GM12878 (cell line): ENCODE measurements around the gene CLDN14. TPM values are rescaled to one million over a fixed set of nuclear protein-coding genes. Genes with fewer than 3 reads are reported as not detected.

Experiments
- ATAC-seq: fragments of 200-7000 bp; cut with Tn5 transposase; 3 replicates; pipeline ENCODE4 v1.9.1; 2020; ENCODE audit warnings: mild to moderate bottlenecking, moderate library complexity
- BruUV-seq: library from RNA; stranded (reverse); fragments of 400-500 nt; replicated peaks from 2 replicates; lab custom pipeline; 2021; lab: Mats Ljungman, UMichigan
- CTCF ChIA-PET: fragments of 300-600 bp; sonication (Branson Sonifier 250); formaldehyde crosslinking; extraction: SDS; loops from one replicate; lab custom pipeline; 2021; ENCODE audit warnings: inconsistent platforms; lab: Yijun Ruan, JAX
- POLR2A ChIA-PET: fragments of 350-600 bp; formaldehyde crosslinking; extraction: SDS; loops from one replicate; lab custom pipeline; 2021; ENCODE audit warnings: inconsistent platforms; lab: Charles Lee
- RAD21 ChIA-PET: fragments of 300-600 bp; sonication (Branson Sonifier 250); formaldehyde crosslinking; loops from one replicate; lab custom pipeline; 2023; ENCODE audit warnings: antibody characterized with exemption; ENCODE audit not compliant: unreplicated experiment; lab: Charles Lee
- SMC1A ChIA-PET: fragments of 300-600 bp; sonication (Branson Sonifier 250); formaldehyde crosslinking; loops from one replicate; lab custom pipeline; 2023; ENCODE audit not compliant: unreplicated experiment, uncharacterized antibody; lab: Charles Lee
- DNase-seq: peaks from one replicate; pipeline ENCODE4 v3.0.0-alpha.2; 2011; ENCODE audit warnings: low read depth, low spot score
- FAIRE-seq: peaks from 3 replicates; lab custom pipeline; 2011; peaks lifted over from hg19 to GRCh38; lab: Jason Lieb, UNC
- H2AFZ ChIP-seq: 2 replicates; pipeline ENCODE4 v1.6.0; 2011; ENCODE audit warnings: low read depth, low read length, control low read depth; ENCODE audit not compliant: control insufficient read depth
- H3K27ac ChIP-seq: 2 replicates; pipeline ENCODE4 v1.5.1; 2011; ENCODE audit warnings: control low read depth; ENCODE audit not compliant: control insufficient read depth, insufficient read depth
- H3K27me3 ChIP-seq, 2 experiments: replicated peaks in 1 of 2; 2 replicates each; pipeline versions ENCODE4 v1.6.0 to v1.6.1; 2011; ENCODE audit warnings: low read length in 1 of 2; ENCODE audit not compliant: control insufficient read depth in 2 of 2, insufficient read depth in 2 of 2
- H3K36me3 ChIP-seq, 2 experiments: 2 replicates each; pipeline ENCODE4 v1.5.1; 2011; ENCODE audit warnings: low read length in 1 of 2; ENCODE audit not compliant: control insufficient read depth in 2 of 2, insufficient read depth in 2 of 2
- H3K4me1 ChIP-seq: 2 replicates; pipeline ENCODE4 v1.6.1; 2011; ENCODE audit warnings: mild to moderate bottlenecking, low read length, moderate library complexity, mixed read lengths; ENCODE audit not compliant: control insufficient read depth, insufficient read depth
- H3K4me2 ChIP-seq: 2 replicates; pipeline ENCODE4 v1.6.0; 2011; ENCODE audit warnings: control low read depth; ENCODE audit not compliant: control insufficient read depth, insufficient read depth
- H3K4me3 ChIP-seq: fragments of 200-600 bp; sonication (generic); 2 replicates; pipeline ENCODE4 v1.5.1; 2016
- H3K79me2 ChIP-seq: 2 replicates; pipeline ENCODE4 v1.6.0; 2011; ENCODE audit warnings: low read length; ENCODE audit not compliant: control insufficient read depth, insufficient read depth
- H3K9ac ChIP-seq: 2 replicates; pipeline ENCODE4 v1.8.0; 2011; ENCODE audit warnings: low read length, control low read depth, mixed read lengths; ENCODE audit not compliant: control insufficient read depth, insufficient read depth
- H3K9me3 ChIP-seq: replicated peaks from 3 replicates; pipeline ENCODE4 v1.5.1; 2011; ENCODE audit warnings: mild to moderate bottlenecking, low read length; ENCODE audit not compliant: control insufficient read depth, insufficient read depth
- H4K20me1 ChIP-seq: 2 replicates; pipeline ENCODE4 v1.6.0; 2011; ENCODE audit not compliant: control insufficient read depth, insufficient read depth
- ASH2L ChIP-seq: fragments of 300-600, 200-600 bp; sonication (generic); IDR thresholded peaks from 2 replicates; pipeline ENCODE4 v1.6.1; 2017; ENCODE audit warnings: low read depth, mild to moderate bottlenecking, borderline replicate concordance
- BCL11A ChIP-seq: IDR thresholded peaks from 2 replicates; pipeline ENCODE4 v1.6.1; 2011; ENCODE audit warnings: low read depth, low read length
- E2F8 ChIP-seq: fragments of 450-650 bp; IDR thresholded peaks from 2 replicates; pipeline ENCODE4 v1.6.1; 2018; ENCODE audit warnings: mild to moderate bottlenecking, low read depth, moderate library complexity; ENCODE audit not compliant: partially characterized antibody
- EGR1 ChIP-seq, 2 experiments: IDR thresholded peaks; 1 replicate in 1 of 2; 2 replicates in 1 of 2; pipeline ENCODE4 v1.6.1; 2011 to 2012; ENCODE audit warnings: low read depth in 2 of 2, low read length in 2 of 2, borderline replicate concordance in 1 of 2, mild to moderate bottlenecking in 1 of 2, moderate library complexity in 1 of 2
- EP300 ChIP-seq, 2 experiments: fragments of 150-350 bp in 1 of 2; IDR thresholded peaks; 2 replicates each; pipeline ENCODE4 v1.6.1; 2011 to 2012; ENCODE audit warnings: low read depth in 2 of 2, low read length in 2 of 2, borderline replicate concordance in 1 of 2, improper control_type of control experiment in 1 of 2, inconsistent platforms in 1 of 2; ENCODE audit not compliant: control insufficient read depth in 1 of 2
- MEF2B ChIP-seq: fragments of 450-650 bp; IDR thresholded peaks from 2 replicates; pipeline ENCODE4 v1.6.1; 2018; ENCODE audit warnings: mild to moderate bottlenecking, moderate library complexity; ENCODE audit not compliant: partially characterized antibody, poor library complexity, severe bottlenecking
- MLLT1 ChIP-seq: fragments of 450-650 bp; IDR thresholded peaks from 2 replicates; pipeline ENCODE4 v1.6.1; 2016; ENCODE audit warnings: mild to moderate bottlenecking
- NRF1 ChIP-seq: conservative IDR thresholded peaks from 2 replicates; pipeline ENCODE4 v1.6.1; 2011; ENCODE audit warnings: mild to moderate bottlenecking, low read depth, low read length, improper control_type of control experiment
- PAX5 ChIP-seq: IDR thresholded peaks from 2 replicates; pipeline ENCODE4 v1.6.1; 2011; ENCODE audit warnings: low read depth, low read length, borderline replicate concordance
- PML ChIP-seq: IDR thresholded peaks from 2 replicates; pipeline ENCODE4 v1.6.1; 2012; ENCODE audit warnings: low read length, inconsistent platforms
- POLR2AphosphoS5 ChIP-seq: IDR thresholded peaks from 2 replicates; pipeline ENCODE4 v1.6.1; 2011; ENCODE audit warnings: mild to moderate bottlenecking, low read length, inconsistent platforms
- RELB ChIP-seq: fragments of 450-650 bp; IDR thresholded peaks from 2 replicates; pipeline ENCODE4 v1.6.1; 2017; ENCODE audit warnings: low read depth, mild to moderate bottlenecking, moderate library complexity
- SPI1 ChIP-seq: IDR thresholded peaks from 2 replicates; pipeline ENCODE4 v1.6.1; 2011; ENCODE audit warnings: low read depth, mild to moderate bottlenecking, low read length, moderate library complexity, borderline replicate concordance; ENCODE audit not compliant: insufficient read depth
- SREBF2 ChIP-seq: IDR thresholded peaks from 2 replicates; pipeline ENCODE4 v1.6.1; 2012; ENCODE audit warnings: mild to moderate bottlenecking, low read length
- SUPT20H ChIP-seq: IDR thresholded peaks from 2 replicates; pipeline ENCODE4 v1.6.1; 2011; ENCODE audit warnings: low read depth, mild to moderate bottlenecking, low read length, moderate library complexity, borderline replicate concordance; ENCODE audit not compliant: control insufficient read depth
- TARDBP ChIP-seq: IDR thresholded peaks from 2 replicates; pipeline ENCODE4 v1.6.1; 2016; ENCODE audit warnings: borderline replicate concordance
- TCF12 ChIP-seq: IDR thresholded peaks from 2 replicates; pipeline ENCODE4 v1.6.1; 2011; ENCODE audit warnings: low read depth, mild to moderate bottlenecking, low read length
- TCF3 ChIP-seq: IDR thresholded peaks from 2 replicates; pipeline ENCODE4 v1.6.1; 2012; ENCODE audit warnings: low read depth, mild to moderate bottlenecking, low read length, borderline replicate concordance; ENCODE audit not compliant: insufficient read depth
- WGBS: methylation state at CpG from one replicate; pipeline ENCODE4 v1.1.6; 2016; ENCODE audit warnings: low lambda C conversion rate; ENCODE audit not compliant: insufficient replicate concordance, insufficient coverage; ENCODE audit errors: missing lambda C conversion rate; 5-methylcytosine and 5-hydroxymethylcytosine counted together
- in situ Hi-C: fragments of 300-500 bp; cut with MboI; formaldehyde crosslinking; loops from 9 replicates; pipeline ENCODE4 v1.14.3; 2018; ENCODE audit warnings: mixed read lengths
- intact Hi-C: fragments of 100-400 bp; cut with micrococcal nuclease; formaldehyde crosslinking; loops from one replicate; pipeline ENCODE4 v1.14.2; 2022; ENCODE audit not compliant: unreplicated experiment
- polyA plus RNA-seq, 11 experiments: library from polyadenylated mRNA; depleted of rRNA in 4 of 11; unstranded in 6 of 11; stranded (reverse) in 5 of 11; fragments of >200 nt; fragmentation: Nextera tagmentation in 4 of 11; fragmentation: Illumina TruSeq in 1 of 11; extraction: Ambion mirVana in 4 of 11; extraction: Trizol in 1 of 11; gene quantifications; 1 replicate in 1 of 11; 2 replicates in 10 of 11; pipeline versions ENCODE4 v1.2.1 to v1.2.3, GENCODE V29; 2011 to 2016; ENCODE audit warnings: inconsistent platforms in 2 of 11, missing spikeins in 2 of 11, low read depth in 1 of 11
- total RNA-seq, 4 experiments: library from RNA; depleted of rRNA in 3 of 4; stranded (reverse); fragments of >200 nt in 3 of 4; fragmentation: Illumina TruSeq in 1 of 4; extraction: Trizol in 1 of 4; gene quantifications; 2 replicates each; pipeline versions ENCODE4 v1.2.1 to v1.2.3, GENCODE V29; 2013 to 2021

The CLDN14 gene
- total and polyA plus RNA-seq, 10 of the 15 experiments (the other 5 are each of a cell fraction or from before 2014, with no cell fraction given): 0.90 to 19.4 (median 6.6) TPM

GRCh38 chr21:36460866-36461265, 19.1 kb downstream of the CLDN14 start (continued):
- TF ChIP-seq SPI1 (no peak), SUPT20H (no peak), E2F8 (no peak)

GRCh38 chr21:36459098-36459497, 20.8 kb downstream of the CLDN14 start:
- 82% methylated on average over 6 of the region's 6 CpGs for WGBS
- TF ChIP-seq PML (no peak), SREBF2 (no peak), ASH2L (no peak), RELB (no peak), PAX5 (no peak), MEF2B (no peak), BCL11A (no peak), POLR2AphosphoS5 (no peak), MLLT1 (no peak), TCF3 (no peak), TCF12 (no peak), EP300 (IDR thresholded peaks at IDR 0.05; ENCODE audit: borderline replicate concordance in 1 of 2, control insufficient read depth in 1 of 2, low read depth in 2 of 2, low read length in 2 of 2) (no peak), TARDBP (no peak), EGR1 (IDR thresholded peaks at IDR 0.05; ENCODE audit: borderline replicate concordance in 1 of 2, low read depth in 2 of 2, low read length in 2 of 2) (no peak), NRF1 (no peak)

More at GRCh38 chr21:36459098-36459497, 20.8 kb downstream of the CLDN14 start:
- ChIA-PET POLR2A (no interaction called here), SMC1A (no interaction called here), CTCF (no interaction called here), RAD21 (interaction anchor here (0.6 kb wide), 1 partner anchor 521 kb away, joined by 4 read pairs; no protein-coding TSS in a partner anchor)
- Histone ChIP-seq H3K27me3 (no peaks in the 10 kb centered on the region), H2AFZ (no peak overlapping the region), H3K9ac (no peak overlapping the region), H4K20me1 (no peaks in the 10 kb centered on the region), H3K27ac (no peak overlapping the region), H3K4me1 (no peaks in the 10 kb centered on the region), H3K9me3 (no peaks in the 10 kb centered on the region), H3K4me3 (no peak overlapping the region), H3K36me3 (no peaks in the 10 kb centered on the region), H3K79me2 (no peaks in the 10 kb centered on the region), H3K4me2 (no peak overlapping the region)
- DNase-seq (no peak), FAIRE-seq (no peak), ATAC-seq (no peak)
- no TSS peak for BruUV-seq
- intact Hi-C loops: no loop called here
- in situ Hi-C loops: no loop called here
